HG03558 (cell line): ENCODE results near the gene SCUBE1.

Experiments used
- ATAC-seq: cut with Tn5 transposase; IDR thresholded peaks from one replicate; pipeline ENCODE4 v1.9.1; 2021; ENCODE audit warnings: moderate number of reproducible peaks; ENCODE audit not compliant: unreplicated experiment; ENCODE audit errors: extremely low read depth

Gene SCUBE1

GRCh38 chr22:43207849-43208702, 135.1 kb downstream of the SCUBE1 start:
- ATAC-seq: no peak

GRCh38 chr22:43207386-43207785, 135.8 kb downstream of the SCUBE1 start:
- no peak for ATAC-seq

DNA sequence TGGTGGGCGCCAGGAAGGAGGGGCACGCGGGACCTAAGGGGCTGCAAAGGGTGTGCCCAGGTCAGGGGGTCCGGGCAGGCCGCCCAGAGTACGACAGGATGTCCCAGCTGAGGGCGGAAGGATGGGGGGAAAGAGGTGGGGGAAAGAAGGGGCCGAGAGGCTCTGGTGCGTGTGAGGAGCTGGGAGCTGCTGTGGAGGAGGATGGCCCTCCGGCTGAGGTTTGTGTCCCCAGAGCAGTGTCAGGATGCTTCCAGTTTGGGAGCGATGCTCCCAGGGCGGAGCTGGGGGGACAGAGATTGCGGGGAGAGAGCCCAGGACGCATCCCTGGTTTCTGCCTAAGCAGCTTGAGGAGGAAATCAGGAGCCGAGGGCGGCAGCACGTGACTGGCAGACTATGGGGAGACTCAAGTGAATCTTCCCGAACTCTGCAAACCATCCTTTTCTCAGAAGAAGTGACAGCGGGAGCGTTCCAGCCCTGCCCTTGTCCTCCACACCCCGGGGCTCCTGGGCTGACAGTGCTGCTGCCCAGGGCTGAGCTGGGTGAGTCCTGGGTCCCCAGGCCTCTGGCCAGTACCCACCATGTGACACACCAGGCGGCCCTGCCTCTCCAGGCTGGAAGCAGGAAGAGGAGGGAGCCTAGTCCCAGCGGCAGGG, 136.5 kb downstream of the SCUBE1 start:
- ATAC-seq: no peak

GRCh38 chr22:43205748-43206508, 137.2 kb downstream of the SCUBE1 start:
- no peak for ATAC-seq

- ATAC-seq: no peak
Observed at GRCh38 chr22:43205261-43205691, 137.9 kb downstream of the SCUBE1 start.

- no peak for ATAC-seq
Observed at GRCh38 chr22:43203471-43203981, 139.6 kb downstream of the SCUBE1 start.

GRCh38 chr22:43202756-43203410, 140.3 kb downstream of the SCUBE1 start:
- ATAC-seq: no peak

DNA sequence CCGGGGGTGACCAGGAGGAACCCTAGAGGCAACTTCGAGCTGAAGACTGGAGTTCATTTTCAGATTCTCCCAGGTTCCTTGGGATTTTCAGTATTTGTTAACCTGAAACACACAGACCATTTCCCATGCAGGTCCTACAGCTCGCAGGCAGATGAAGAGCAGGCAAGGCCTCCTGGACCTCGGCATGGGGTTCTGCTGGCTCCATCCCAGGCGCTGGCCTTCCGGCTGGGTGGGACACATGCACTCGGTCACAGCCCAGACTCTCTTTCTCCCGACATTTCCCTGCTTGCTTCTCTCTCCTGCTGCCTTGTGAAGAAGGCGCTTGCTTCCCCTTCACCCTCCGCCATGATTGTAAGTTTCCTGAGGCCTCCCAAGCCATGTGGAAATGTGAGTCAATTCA, 140.8 kb downstream of the SCUBE1 start:
- no peak for ATAC-seq

GRCh38 chr22:43201486-43202219, 141.5 kb downstream of the SCUBE1 start:
- ATAC-seq: no peak

DNA sequence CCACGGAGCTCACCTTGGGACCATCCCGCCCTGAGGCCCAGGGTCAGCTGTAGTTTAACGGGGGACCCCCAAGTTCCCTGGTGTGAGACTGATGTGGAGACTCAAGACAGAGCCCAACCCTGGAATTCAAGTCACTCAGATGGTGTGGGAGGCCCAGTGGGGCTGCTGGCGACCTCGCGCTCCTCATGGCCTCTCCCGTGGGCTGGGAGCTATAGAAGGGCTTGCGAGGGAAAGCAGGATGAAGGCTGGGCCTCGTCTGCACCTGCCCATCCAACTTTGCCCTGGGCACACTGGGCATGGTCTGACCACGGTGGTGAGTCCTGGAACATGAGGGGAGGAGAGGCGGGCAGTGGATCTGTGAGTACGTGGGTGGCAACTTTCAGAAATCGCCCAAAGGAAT, 142.6 kb downstream of the SCUBE1 start:
- ATAC-seq: no peak

GRCh38 chr22:43200031-43200430, 143.1 kb downstream of the SCUBE1 start:
- no peak for ATAC-seq

DNA sequence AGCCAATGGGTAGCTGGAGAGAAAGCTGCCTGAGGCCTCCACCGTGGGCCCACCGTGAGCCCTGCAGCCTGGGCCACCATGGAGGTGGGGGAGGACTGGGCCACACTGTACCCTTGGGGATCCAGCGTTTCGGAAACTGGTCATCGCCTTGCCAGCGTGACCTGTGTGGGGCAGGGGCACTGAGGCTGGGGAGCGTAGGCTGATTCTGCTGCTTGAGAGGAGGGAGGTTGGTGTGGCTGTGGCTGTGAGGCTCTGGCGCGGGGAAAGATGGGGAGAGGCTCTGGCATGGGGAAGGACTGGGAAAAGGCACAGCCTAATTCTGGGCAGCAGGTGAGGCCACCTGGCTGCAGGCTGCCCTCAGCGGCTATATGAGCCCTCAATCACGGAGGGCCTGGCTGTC, 143.6 kb downstream of the SCUBE1 start:
- no peak for ATAC-seq

DNA sequence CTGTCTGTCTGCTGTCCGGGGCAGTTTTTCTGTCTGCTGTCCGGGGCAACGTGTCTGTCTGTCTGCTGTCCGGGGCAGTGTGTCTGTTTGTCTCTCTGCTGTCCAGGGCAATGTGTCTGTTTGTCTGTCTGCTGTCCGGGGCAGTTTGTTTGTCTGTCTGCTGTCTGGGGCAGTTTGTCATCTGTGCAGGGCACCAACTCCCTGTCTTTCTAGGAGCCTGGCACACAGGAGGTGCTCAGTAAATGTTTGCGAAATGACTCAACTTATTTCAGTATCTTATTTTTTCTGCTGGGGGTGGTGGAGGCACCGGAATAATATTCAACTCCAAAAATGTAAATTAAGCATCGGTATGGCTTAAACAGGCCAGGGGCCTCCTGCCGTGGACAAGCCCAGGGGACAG, 144.2 kb downstream of the SCUBE1 start:
- ATAC-seq: no peak

DNA sequence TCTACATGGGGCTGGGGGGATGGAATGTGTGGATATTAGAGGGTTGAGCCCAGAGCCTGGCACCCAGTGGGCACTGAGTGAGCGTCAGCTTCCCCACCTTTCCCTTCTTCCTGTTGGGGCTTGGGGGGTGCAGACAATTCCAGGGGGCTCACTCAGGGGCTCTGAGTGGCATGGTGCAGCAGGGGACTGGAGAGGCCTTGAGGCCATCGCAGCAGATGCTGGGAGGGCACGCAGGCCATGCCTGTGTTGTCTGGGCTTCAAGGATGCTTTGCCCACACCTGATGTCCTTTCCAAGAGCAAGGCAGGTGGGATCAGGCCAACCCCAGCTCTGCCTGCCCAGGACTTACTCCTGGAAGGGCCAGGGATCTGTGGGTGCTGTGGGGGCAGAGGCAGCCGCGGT, 145.0 kb downstream of the SCUBE1 start:
- ATAC-seq: no peak

- ATAC-seq: no peak
Observed at GRCh38 chr22:43197271-43197941, 145.8 kb downstream of the SCUBE1 start.

DNA sequence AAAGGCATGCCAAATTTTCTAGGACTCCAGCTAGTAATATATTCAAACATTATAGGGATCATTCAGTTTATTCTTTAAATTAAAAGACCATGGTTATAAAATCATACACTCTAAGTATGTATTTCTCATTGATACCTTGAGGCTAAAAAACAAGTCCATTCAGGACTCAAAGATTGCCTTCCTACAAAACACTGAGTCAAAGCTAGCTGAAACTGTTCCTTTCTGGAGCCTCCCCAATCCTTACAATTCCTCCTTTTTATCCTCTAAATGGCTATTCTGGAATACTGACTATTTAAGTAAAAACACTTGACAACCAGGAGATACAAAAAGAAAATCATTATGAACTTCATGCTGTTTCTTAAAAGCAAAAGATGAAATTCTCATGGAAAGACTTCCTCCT, 151.3 kb downstream of the SCUBE1 start:
- ATAC-seq: no peak

- ATAC-seq: no peak
Observed at GRCh38 chr22:43188829-43189545, 154.2 kb downstream of the SCUBE1 start.
